K562 (cell line): ENCODE measurements around the gene UBR1. TPM values are rescaled to one million over a fixed set of nuclear protein-coding genes. Genes with fewer than 3 reads are reported as not detected.

Source experiments
- BDP1 ChIP-seq: IDR thresholded peaks from 3 replicates; pipeline ENCODE4 v1.6.1; 2011; ENCODE audit not compliant: insufficient read length, insufficient read depth
- CREB3L1 ChIP-seq: fragments of 450-650 bp; IDR thresholded peaks from 2 replicates; pipeline ENCODE4 v1.6.1; 2014; ENCODE audit warnings: low read depth, mild to moderate bottlenecking, moderate library complexity, borderline replicate concordance
- EHMT2 ChIP-seq: fragments of 450-650 bp; IDR thresholded peaks from 2 replicates; pipeline ENCODE4 v1.6.1; 2018; ENCODE audit warnings: antibody characterized with exemption
- GTF2A2 ChIP-seq: IDR thresholded peaks from 2 replicates; pipeline ENCODE4 v1.6.1; 2016; ENCODE audit warnings: mild to moderate bottlenecking, missing genetic modification characterization, missing compliant biosample characterization
- ILF3 ChIP-seq: fragments of 450-650 bp; IDR thresholded peaks from 2 replicates; pipeline ENCODE4 v1.6.1; 2018; ENCODE audit warnings: antibody characterized with exemption, mild to moderate bottlenecking, moderate library complexity, borderline replicate concordance
- LCOR ChIP-seq: sonication (generic); formaldehyde crosslinking; IDR thresholded peaks from 2 replicates; pipeline ENCODE4 v1.8.0; 2022; ENCODE audit warnings: mild to moderate bottlenecking, missing genetic modification reagents
- NR1H2 ChIP-seq: sonication (generic); formaldehyde crosslinking; IDR thresholded peaks from 2 replicates; pipeline ENCODE4 v1.4.0; 2020; ENCODE audit warnings: mild to moderate bottlenecking, missing genetic modification reagents
- NR2C1 ChIP-seq, 2 experiments: fragments of 450-650 bp; IDR thresholded peaks; 2 replicates each; pipeline ENCODE4 v1.6.1; 2017; ENCODE audit warnings: mild to moderate bottlenecking in 2 of 2, antibody characterized with exemption in 1 of 2, inconsistent platforms in 1 of 2, missing compliant biosample characterization in 1 of 2, missing genetic modification characterization in 1 of 2
- POLR2B ChIP-seq: fragments of 450-650 bp; IDR thresholded peaks from 2 replicates; pipeline ENCODE4 v1.6.1; 2018; ENCODE audit warnings: low read depth; ENCODE audit not compliant: partially characterized antibody
- SAFB2 ChIP-seq: fragments of 200-400 bp; formaldehyde crosslinking; IDR thresholded peaks from 2 replicates; pipeline ENCODE4 v1.6.1; 2018; ENCODE audit warnings: borderline replicate concordance, low read length, low read depth, moderate library complexity; ENCODE audit not compliant: severe bottlenecking
- U2AF1 ChIP-seq: fragments of 200-400 bp; formaldehyde crosslinking; optimal IDR thresholded peaks from 2 replicates; pipeline ENCODE3; 2017; ENCODE audit warnings: mild to moderate bottlenecking, low read depth, low read length, moderate library complexity
- UBTF ChIP-seq, 2 experiments: IDR thresholded peaks; 2 replicates each; pipeline ENCODE4 v1.6.1; 2012; ENCODE audit warnings: improper control_type of control experiment in 2 of 2, low read depth in 2 of 2, low read length in 2 of 2, borderline replicate concordance in 1 of 2
- ZNF174 ChIP-seq: fragments of 250-450 bp; sonication (Bioruptor Pico); IDR thresholded peaks from 2 replicates; pipeline ENCODE4 v1.4.0; 2020; ENCODE audit warnings: mild to moderate bottlenecking
- ZNF253 ChIP-seq: fragments of 250-450 bp; sonication (Bioruptor Pico); conservative IDR thresholded peaks from 2 replicates; pipeline ENCODE4 v1.6.1; 2021; ENCODE audit warnings: mild to moderate bottlenecking
- ZNF311 ChIP-seq: fragments of 250-450 bp; sonication (Bioruptor Pico); IDR thresholded peaks from 2 replicates; pipeline ENCODE4 v1.4.0; 2020; ENCODE audit warnings: mild to moderate bottlenecking, moderate library complexity
- ZNF695 ChIP-seq: fragments of 450-650 bp; formaldehyde crosslinking; IDR thresholded peaks from 2 replicates; pipeline ENCODE4 v1.4.0; 2020; ENCODE audit warnings: mild to moderate bottlenecking, moderate library complexity
- ZNF696 ChIP-seq: fragments of 250-450 bp; sonication (Bioruptor Pico); conservative IDR thresholded peaks from 2 replicates; pipeline ENCODE4 v1.4.0; 2020; ENCODE audit warnings: mild to moderate bottlenecking, moderate library complexity
- polyA plus RNA-seq, 8 experiments: library from polyadenylated mRNA; depleted of rRNA in 4 of 8; stranded (reverse) in 5 of 8; unstranded in 3 of 8; fragments of >200 nt; fragmentation: Nextera tagmentation in 2 of 8; fragmentation: Illumina TruSeq in 1 of 8; extraction: Ambion mirVana in 2 of 8; extraction: Trizol in 1 of 8; gene quantifications; 2 replicates each; pipeline versions ENCODE4 v1.2.1 to v1.2.3, GENCODE V29; 2011 to 2014; ENCODE audit warnings: inconsistent platforms in 1 of 8, missing spikeins in 1 of 8
- total RNA-seq, 7 experiments: library from RNA; depleted of rRNA in 6 of 7; stranded (reverse); fragments of >200 nt in 6 of 7; fragmentation: Illumina TruSeq in 2 of 7; extraction: Trizol in 2 of 7; gene quantifications; 2 replicates each; pipeline versions ENCODE4 v1.2.1 to v1.2.3, GENCODE V29; 2011 to 2021; ENCODE audit warnings: low replicate concordance in 1 of 7
- TF ChIP-seq, protein P1 (sequence below), 3 experiments: IDR thresholded peaks in 2 of 3; conservative IDR thresholded peaks in 1 of 3; 2 replicates each; pipeline ENCODE4 v1.5.1; 2011 to 2012; ENCODE audit warnings: low read length in 3 of 3, mild to moderate bottlenecking in 3 of 3, control low read depth in 2 of 3, improper control_type of control experiment in 1 of 3, inconsistent platforms in 1 of 3, low read depth in 1 of 3, mixed read lengths in 1 of 3, moderate library complexity in 1 of 3; ENCODE audit not compliant: insufficient read depth in 2 of 3

UBR1 gene
- total and polyA plus RNA-seq, 9 of the 15 experiments (the other 6 are each of a cell fraction or from before 2014, with no cell fraction given): 5.8 to 30.7 (median 15.3) TPM

DNA sequence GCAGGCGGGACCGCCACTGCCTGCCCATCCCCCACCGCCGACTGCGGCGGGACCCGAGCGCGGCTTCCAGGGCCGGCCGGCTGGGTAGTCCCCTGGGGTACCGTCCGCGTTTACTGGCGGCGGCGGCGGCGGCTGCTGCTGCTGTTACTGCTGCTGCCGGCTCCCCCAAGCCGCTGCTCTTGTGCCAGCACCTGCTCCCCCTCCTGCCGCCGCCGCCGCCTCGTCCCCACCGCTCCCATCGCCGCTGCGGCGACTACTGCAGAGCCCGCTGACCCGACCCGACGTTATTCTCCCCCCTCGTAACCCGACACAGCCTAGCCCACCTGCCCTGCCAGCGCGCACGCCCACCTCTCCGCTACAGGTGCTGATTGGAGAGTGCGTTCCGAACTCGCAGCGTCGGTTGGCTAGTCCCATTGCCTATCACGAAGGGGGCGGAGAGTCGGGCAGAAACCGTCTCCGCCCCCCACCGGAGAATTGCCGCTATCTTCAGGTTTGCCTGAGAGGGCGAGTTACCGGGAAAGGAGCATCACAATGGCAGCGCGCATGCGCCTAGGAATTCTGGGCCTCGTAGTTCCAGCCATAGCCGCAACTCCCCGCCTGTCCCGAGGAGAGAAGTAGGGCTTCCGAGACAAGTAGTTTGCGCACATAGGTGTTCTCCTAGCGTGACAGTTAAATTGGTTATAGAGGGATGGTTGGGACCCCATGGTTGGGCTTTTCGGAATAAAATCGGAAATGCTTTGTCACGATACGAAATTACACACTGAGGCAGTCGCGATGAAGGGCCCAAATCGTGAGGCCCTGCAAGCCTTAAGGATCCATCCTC lies 185.1 kb downstream of the UBR1 start, which contains the start of gene TTBK2 (continued):
- TF ChIP-seq EHMT2: no peak
- no peak for TF ChIP-seq ILF3
- no peak for TF ChIP-seq ZNF311
- no peak for TF ChIP-seq ZNF174
- no peak; the same call in 1 of the 2 replicates for TF ChIP-seq NR2C1 (IDR thresholded peaks at IDR 0.05)
- peak; percentile 65; the same call in 1 of the 2 replicates for TF ChIP-seq NR2C1 (tag; IDR thresholded peaks at IDR 0.05)
- TF ChIP-seq U2AF1: no peak
- no peak for TF ChIP-seq ZNF696
- no peak for TF ChIP-seq SAFB2
- peak; percentile 68 for TF ChIP-seq POLR2B
- TF ChIP-seq GTF2A2 (tag): no peak
- no peak for TF ChIP-seq BDP1
- TF ChIP-seq CREB3L1: 0 out of 2 replicates have a peak, but pooled peaks have one; percentile 48
- TF ChIP-seq NR1H2 (CRISPR knock-in tag): no peak
- TF ChIP-seq, protein P1, sequence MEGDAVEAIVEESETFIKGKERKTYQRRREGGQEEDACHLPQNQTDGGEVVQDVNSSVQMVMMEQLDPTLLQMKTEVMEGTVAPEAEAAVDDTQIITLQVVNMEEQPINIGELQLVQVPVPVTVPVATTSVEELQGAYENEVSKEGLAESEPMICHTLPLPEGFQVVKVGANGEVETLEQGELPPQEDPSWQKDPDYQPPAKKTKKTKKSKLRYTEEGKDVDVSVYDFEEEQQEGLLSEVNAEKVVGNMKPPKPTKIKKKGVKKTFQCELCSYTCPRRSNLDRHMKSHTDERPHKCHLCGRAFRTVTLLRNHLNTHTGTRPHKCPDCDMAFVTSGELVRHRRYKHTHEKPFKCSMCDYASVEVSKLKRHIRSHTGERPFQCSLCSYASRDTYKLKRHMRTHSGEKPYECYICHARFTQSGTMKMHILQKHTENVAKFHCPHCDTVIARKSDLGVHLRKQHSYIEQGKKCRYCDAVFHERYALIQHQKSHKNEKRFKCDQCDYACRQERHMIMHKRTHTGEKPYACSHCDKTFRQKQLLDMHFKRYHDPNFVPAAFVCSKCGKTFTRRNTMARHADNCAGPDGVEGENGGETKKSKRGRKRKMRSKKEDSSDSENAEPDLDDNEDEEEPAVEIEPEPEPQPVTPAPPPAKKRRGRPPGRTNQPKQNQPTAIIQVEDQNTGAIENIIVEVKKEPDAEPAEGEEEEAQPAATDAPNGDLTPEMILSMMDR (IDR thresholded peaks at IDR 0.05 in 2 of 3, conservative IDR thresholded peaks at IDR 0.05 in 1 of 3; ENCODE audit: insufficient read depth in 2 of 3, low read depth in 1 of 3, low read length in 3 of 3): 0 out of 6 replicates have a peak, but pooled peaks of 2 of the 3 experiments have one; percentile 16 to 17
- TF ChIP-seq ZNF695: no peak
- no peak for TF ChIP-seq LCOR (CRISPR knock-in tag)
- TF ChIP-seq UBTF (IDR thresholded peaks at IDR 0.05; ENCODE audit: borderline replicate concordance in 1 of 2, low read depth in 2 of 2, low read length in 2 of 2): no peak
- TF ChIP-seq ZNF253 (CRISPR knock-in tag): no peak
